Thymus (tissue), 11 donors: ENCODE results near the gene GOLGA6L10. TPM values are rescaled to one million over a fixed set of nuclear protein-coding genes. Genes with fewer than 3 reads are reported as not detected.
"Not testable (repeated sequence)": the region's sequence is repeated elsewhere in the genome, so short reads cannot be mapped to it uniquely, and the experiment has no call there.

Experiments used
- DNase-seq, 9 donors: peaks; one replicate each; pipeline ENCODE4 v3.0.0-alpha.2; 2013; ENCODE audit warnings: low spot score in 9 of 9, low read depth in 6 of 9, missing footprints in 1 of 9
- H3K27ac ChIP-seq, 2 donors: one replicate each; pipeline ENCODE4 v1.5.1; 2013; ENCODE audit warnings: control low read depth in 1 of 2, low read depth in 1 of 2, low read length in 1 of 2, mild to moderate bottlenecking in 1 of 2, moderate library complexity in 1 of 2
- H3K27me3 ChIP-seq, 2 donors: one replicate each; pipeline ENCODE4 v1.5.1; 2013; ENCODE audit warnings: low read length in 1 of 2; ENCODE audit not compliant: control insufficient read depth in 2 of 2, insufficient read depth in 1 of 2
- H3K36me3 ChIP-seq, 2 donors: one replicate each; pipeline ENCODE4 v1.5.1; 2013; ENCODE audit warnings: low read length in 1 of 2, mild to moderate bottlenecking in 1 of 2, moderate library complexity in 1 of 2; ENCODE audit not compliant: control insufficient read depth in 2 of 2, insufficient read depth in 2 of 2
- H3K4me1 ChIP-seq, 2 donors: one replicate each; pipeline ENCODE4 v1.5.1; 2013; ENCODE audit warnings: low read length in 2 of 2; ENCODE audit not compliant: control insufficient read depth in 2 of 2, insufficient read depth in 2 of 2
- H3K4me3 ChIP-seq, 2 donors: one replicate each; pipeline ENCODE4 v1.5.1; 2013; ENCODE audit warnings: low read length in 2 of 2, control low read depth in 1 of 2, mild to moderate bottlenecking in 1 of 2
- H3K9me3 ChIP-seq, 2 donors: one replicate each; pipeline ENCODE4 v1.5.1; 2013; ENCODE audit warnings: low read length in 1 of 2, mild to moderate bottlenecking in 1 of 2; ENCODE audit not compliant: control insufficient read depth in 2 of 2, insufficient read depth in 1 of 2
- WGBS: extraction: QIAGEN DNeasy Blood & Tissue Kit; methylation state at CpG from one replicate; pipeline ENCODE4 v1.1.7; 2013; 5-methylcytosine and 5-hydroxymethylcytosine counted together
- polyA plus RNA-seq: library from polyadenylated mRNA; stranded (reverse); fragments of 200-250 nt; gene quantifications from one replicate; pipeline ENCODE4 v1.2.3, GENCODE V29; 2013
- total RNA-seq: library from RNA; stranded (reverse); fragments of 120-200 nt; gene quantifications from one replicate; pipeline ENCODE4 v1.2.4, GENCODE V29; 2013
- donor health status: healthy.

Gene GOLGA6L10
- total and polyA plus RNA-seq, 2 donors = 0.47 to 5.1 TPM

GRCh38 chr15:82335006-82335405 is 14.3 kb downstream of the GOLGA6L10 start:
- peaks cover 11 to 24% of the 10 kb centered on the region in 2 donors for H3K4me1 ChIP-seq
- not testable (repeated sequence) for H3K27ac ChIP-seq, H3K27me3 ChIP-seq, H3K9me3 ChIP-seq, H3K4me3 ChIP-seq, DNase-seq, H3K36me3 ChIP-seq
- WGBS = 97% methylated on average over 2 of the region's 2 CpGs

- not testable (repeated sequence) for DNase-seq, H3K4me3 ChIP-seq, H3K9me3 ChIP-seq, H3K36me3 ChIP-seq, H3K27ac ChIP-seq, H3K27me3 ChIP-seq
- peaks cover 11 to 24% of the 10 kb centered on the region in 2 donors for H3K4me1 ChIP-seq
- 96% methylated on average over 8 of the region's 9 CpGs for WGBS
Observed at GRCh38 chr15:82334554-82334932, 14.7 kb downstream of the GOLGA6L10 start.

GRCh38 chr15:82333603-82334553 is 15.4 kb downstream of the GOLGA6L10 start:
- not testable (repeated sequence) for H3K36me3 ChIP-seq, H3K27me3 ChIP-seq, DNase-seq, H3K4me3 ChIP-seq, H3K27ac ChIP-seq, H3K9me3 ChIP-seq
- H3K4me1 ChIP-seq = peaks cover 11 to 24% of the 10 kb centered on the region in 2 donors
- WGBS = 89% methylated on average over 34 of the region's 43 CpGs

GRCh38 chr15:82332711-82333602 is 16.3 kb downstream of the GOLGA6L10 start:
- not testable (repeated sequence) for H3K36me3 ChIP-seq, H3K4me3 ChIP-seq, H3K27me3 ChIP-seq, H3K27ac ChIP-seq, H3K9me3 ChIP-seq
- DNase-seq = peak in 1 of 9 donors; percentile 9
- WGBS = 49% methylated on average over 8 of the region's 13 CpGs
- peaks cover 11 to 24% of the 10 kb centered on the region in 2 donors for H3K4me1 ChIP-seq

GRCh38 chr15:82331576-82332304 is 17.5 kb downstream of the GOLGA6L10 start:
- DNase-seq = peak in 4 of 9 donors; percentile 3 to 49 (median 14)

GRCh38 chr15:82330921-82331320 is 18.4 kb downstream of the GOLGA6L10 start:
- H3K36me3 ChIP-seq, H3K27ac ChIP-seq, DNase-seq, H3K9me3 ChIP-seq, H3K4me3 ChIP-seq, H3K27me3 ChIP-seq: not testable (repeated sequence)
- WGBS = 97% methylated on average over 7 of the region's 11 CpGs
- H3K4me1 ChIP-seq = peaks cover 11 to 24% of the 10 kb centered on the region in 2 donors

More at GRCh38 chr15:82331576-82332304, 17.5 kb downstream of the GOLGA6L10 start:
- H3K4me3 ChIP-seq, H3K36me3 ChIP-seq, H3K9me3 ChIP-seq, H3K27me3 ChIP-seq: not testable (repeated sequence)
- H3K27ac ChIP-seq = peak overlapping the region; percentile 52 to 79
- 62% methylated on average over 3 of the region's 3 CpGs for WGBS
- H3K4me1 ChIP-seq = peaks cover 11 to 24% of the 10 kb centered on the region in 2 donors

GRCh38 chr15:82329039-82329438 is 20.2 kb downstream of the GOLGA6L10 start:
- 97% methylated on average over 7 of the region's 13 CpGs for WGBS
- not testable (repeated sequence) for H3K9me3 ChIP-seq, H3K36me3 ChIP-seq, H3K27ac ChIP-seq, H3K4me3 ChIP-seq, H3K27me3 ChIP-seq, DNase-seq
- H3K4me1 ChIP-seq = peaks cover 11 to 24% of the 10 kb centered on the region in 2 donors

- H3K9me3 ChIP-seq, H3K27ac ChIP-seq, DNase-seq, H3K4me3 ChIP-seq, H3K27me3 ChIP-seq, H3K36me3 ChIP-seq: not testable (repeated sequence)
- H3K4me1 ChIP-seq = peaks cover 6 to 14% of the 10 kb centered on the region in 2 donors
- WGBS = 96% methylated on average over 8 of the region's 10 CpGs
Observed at GRCh38 chr15:82327372-82327771, 21.9 kb downstream of the GOLGA6L10 start.
